SK-N-SH (cell line): ENCODE data around the gene TSHZ2. TPM values are rescaled to one million over a fixed set of nuclear protein-coding genes. Genes with fewer than 3 reads are reported as not detected.

Experiments
- CTCF ChIA-PET: fragments of 300-600, 350-600 bp; formaldehyde crosslinking; extraction: SDS; loops from one replicate; lab custom pipeline; 2021; lab: Yijun Ruan, JAX
- POLR2A ChIA-PET: fragments of 350-600 bp; sonication (Branson Sonifier 250); formaldehyde crosslinking; extraction: SDS; loops from one replicate; lab custom pipeline; 2020; ENCODE audit warnings: antibody characterized with exemption, inconsistent platforms; lab: Yijun Ruan, JAX
- DNase-seq: peaks from one replicate; pipeline ENCODE4 v3.0.0; 2012
- H2AFZ ChIP-seq: fragments of 200-600 bp; sonication (generic); 2 replicates; pipeline ENCODE4 v1.8.1; 2016; ENCODE audit warnings: antibody characterized with exemption, mild to moderate bottlenecking, low read depth
- H3F3A ChIP-seq: fragments of 200-600 bp; sonication (generic); replicated peaks from 2 replicates; pipeline ENCODE3; 2016; ENCODE audit warnings: antibody characterized with exemption, mild to moderate bottlenecking; ENCODE audit not compliant: insufficient read depth
- H3K27ac ChIP-seq, 2 experiments: fragments of 200-500 bp in 1 of 2; fragments of 200-600 bp in 1 of 2; sonication (Bioruptor generic) in 1 of 2; sonication (generic), shearing (Covaris generic) in 1 of 2; 2 replicates each; pipeline versions ENCODE4 v1.5.1 to v1.6.1; 2014 to 2016; ENCODE audit warnings: low read depth in 2 of 2, inconsistent platforms in 1 of 2, low read length in 1 of 2, mild to moderate bottlenecking in 1 of 2, mixed read lengths in 1 of 2
- H3K27me3 ChIP-seq: fragments of 200-600 bp; sonication (generic), shearing (Covaris generic); 2 replicates; pipeline ENCODE4 v1.6.1; 2016; ENCODE audit warnings: mixed run types; ENCODE audit not compliant: insufficient read depth
- H3K36me3 ChIP-seq, 2 experiments: fragments of 200-500 bp in 1 of 2; fragments of 200-600 bp in 1 of 2; sonication (Bioruptor generic) in 1 of 2; sonication (generic) in 1 of 2; replicated peaks in 1 of 2; 2 replicates each; pipeline versions ENCODE3 to v1.5.1; 2014 to 2016; ENCODE audit warnings: low read length in 1 of 2, mild to moderate bottlenecking in 1 of 2; ENCODE audit not compliant: insufficient read depth in 2 of 2, control insufficient read depth in 1 of 2
- H3K4me1 ChIP-seq, 2 experiments: fragments of 200-500 bp in 1 of 2; fragments of 200-600 bp in 1 of 2; sonication (Bioruptor generic) in 1 of 2; sonication (generic), shearing (Covaris generic) in 1 of 2; 2 replicates each; pipeline versions ENCODE4 v1.5.1 to v1.6.1; 2014 to 2016; ENCODE audit warnings: low read depth in 1 of 2, low read length in 1 of 2, mixed run types in 1 of 2; ENCODE audit not compliant: insufficient read depth in 2 of 2, control insufficient read depth in 1 of 2
- H3K4me2 ChIP-seq: fragments of 200-600 bp; sonication (generic), shearing (Covaris generic); 2 replicates; pipeline ENCODE4 v1.6.1; 2017; ENCODE audit warnings: mixed run types
- H3K4me3 ChIP-seq, 2 experiments: fragments of 200-500 bp in 1 of 2; fragments of 200-600 bp in 1 of 2; sonication (Bioruptor generic) in 1 of 2; sonication (generic), shearing (Covaris generic) in 1 of 2; 2 replicates each; pipeline versions ENCODE4 v1.5.1 to v1.8.1; 2014 to 2016; ENCODE audit warnings: low read depth in 2 of 2, inconsistent platforms in 1 of 2, low read length in 1 of 2, mild to moderate bottlenecking in 1 of 2, mixed read lengths in 1 of 2, moderate library complexity in 1 of 2
- H3K79me2 ChIP-seq: fragments of 200-600 bp; sonication (generic); 2 replicates; pipeline ENCODE4 v1.8.1; 2017; ENCODE audit warnings: mild to moderate bottlenecking; ENCODE audit not compliant: insufficient read depth
- H3K9ac ChIP-seq: fragments of 200-600 bp; sonication (generic); 2 replicates; pipeline ENCODE4 v1.6.1; 2017; ENCODE audit warnings: mixed run types
- H3K9me2 ChIP-seq: fragments of 200-600 bp; sonication (generic); 2 replicates; pipeline ENCODE4 v1.6.1; 2017; ENCODE audit warnings: mixed run types
- H3K9me3 ChIP-seq: fragments of 200-600 bp; sonication (generic); 2 replicates; pipeline ENCODE4 v1.6.1; 2017; ENCODE audit warnings: mixed run types, mild to moderate bottlenecking, moderate library complexity
- H4K20me1 ChIP-seq: fragments of 200-600 bp; sonication (generic); 2 replicates; pipeline ENCODE4 v1.6.1; 2017; ENCODE audit warnings: mild to moderate bottlenecking, mixed run types; ENCODE audit not compliant: insufficient read depth
- ELF1 ChIP-seq: IDR thresholded peaks from 2 replicates; pipeline ENCODE4 v1.4.0; 2012
- EP300 ChIP-seq, 2 experiments: IDR thresholded peaks; 2 replicates each; pipeline versions ENCODE4 v1.4.0 to v1.6.1; 2012; ENCODE audit warnings: borderline replicate concordance in 1 of 2, low read depth in 1 of 2, low read length in 1 of 2
- EZH2phosphoT487 ChIP-seq: fragments of 200-600 bp; sonication (generic); IDR thresholded peaks from 2 replicates; pipeline ENCODE4 v1.6.1; 2017; ENCODE audit warnings: low read depth, mixed run types, mild to moderate bottlenecking, antibody characterized with exemption, moderate library complexity, borderline replicate concordance
- FOSL2 ChIP-seq: IDR thresholded peaks from 2 replicates; pipeline ENCODE4 v1.4.0; 2012; ENCODE audit warnings: low read depth, mild to moderate bottlenecking, moderate library complexity, borderline replicate concordance
- FOXM1 ChIP-seq: IDR thresholded peaks from 2 replicates; pipeline ENCODE4 v1.4.0; 2012; ENCODE audit warnings: low read depth, mild to moderate bottlenecking
- GABPA ChIP-seq: IDR thresholded peaks from 2 replicates; pipeline ENCODE4 v1.4.0; 2012; ENCODE audit warnings: low read depth, mild to moderate bottlenecking
- MEF2A ChIP-seq: IDR thresholded peaks from 2 replicates; pipeline ENCODE4 v1.4.0; 2012; ENCODE audit warnings: low read depth, borderline replicate concordance
- NRF1 ChIP-seq: IDR thresholded peaks from 2 replicates; pipeline ENCODE4 v1.6.1; 2012; ENCODE audit warnings: low read depth, mild to moderate bottlenecking, low read length
- RAD21 ChIP-seq: IDR thresholded peaks from 2 replicates; pipeline ENCODE4 v1.6.1; 2012; ENCODE audit warnings: mild to moderate bottlenecking, low read length
- RCOR1 ChIP-seq: fragments of 150-350 bp; IDR thresholded peaks from 2 replicates; pipeline ENCODE4 v1.6.1; 2017; ENCODE audit warnings: antibody characterized with exemption, low read length
- TEAD4 ChIP-seq: IDR thresholded peaks from 2 replicates; pipeline ENCODE4 v1.4.0; 2012; ENCODE audit warnings: mild to moderate bottlenecking, borderline replicate concordance; ENCODE audit not compliant: insufficient read depth
- USF1 ChIP-seq: IDR thresholded peaks from 2 replicates; pipeline ENCODE4 v1.4.0; 2012; ENCODE audit warnings: low read depth, borderline replicate concordance
- YY1 ChIP-seq: IDR thresholded peaks from 2 replicates; pipeline ENCODE4 v1.4.0; 2012; ENCODE audit warnings: low read depth, mild to moderate bottlenecking
- WGBS: methylation state at CpG from one replicate; pipeline ENCODE4 v1.1.6; 2017; ENCODE audit warnings: low lambda C conversion rate; 5-methylcytosine and 5-hydroxymethylcytosine counted together
- polyA plus RNA-seq, 3 experiments: library from polyadenylated mRNA; depleted of rRNA; stranded (reverse); fragments of >200 nt; gene quantifications; 2 replicates each; pipeline ENCODE4 v1.2.3, GENCODE V29; 2012
- TF ChIP-seq, protein P1 (sequence below): fragments of 150-350 bp; IDR thresholded peaks from 2 replicates; pipeline ENCODE4 v1.6.1; 2016; ENCODE audit warnings: mild to moderate bottlenecking, low read depth, low read length
- TF ChIP-seq, protein P2 (sequence below): IDR thresholded peaks from 2 replicates; pipeline ENCODE4; 2012

TSHZ2 gene
- polyA plus RNA-seq, 1 of the 3 experiments (the other 2 are of a cell fraction): 0.13 TPM

DNA sequence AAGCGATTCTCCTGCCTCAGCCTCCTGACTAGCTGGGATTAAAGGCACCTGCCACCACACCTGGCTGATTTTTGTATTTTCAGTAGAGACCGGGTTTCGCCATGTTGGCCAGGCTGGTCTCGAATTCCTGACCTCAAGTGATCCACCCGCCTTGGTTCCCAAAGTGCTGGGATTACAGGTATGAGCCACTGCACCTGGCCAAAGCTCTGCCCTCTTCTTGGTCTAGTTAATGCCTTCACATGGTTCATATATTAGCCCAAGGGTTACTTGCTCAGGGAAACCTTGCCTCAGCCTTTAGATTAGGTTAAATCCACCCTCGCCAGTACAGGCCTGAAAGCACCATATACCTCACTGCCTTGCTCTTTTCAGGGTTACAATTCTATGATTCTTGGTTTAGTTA is 26.1 kb downstream of the TSHZ2 start:
- CTCF ChIA-PET: no interaction called here

DNA sequence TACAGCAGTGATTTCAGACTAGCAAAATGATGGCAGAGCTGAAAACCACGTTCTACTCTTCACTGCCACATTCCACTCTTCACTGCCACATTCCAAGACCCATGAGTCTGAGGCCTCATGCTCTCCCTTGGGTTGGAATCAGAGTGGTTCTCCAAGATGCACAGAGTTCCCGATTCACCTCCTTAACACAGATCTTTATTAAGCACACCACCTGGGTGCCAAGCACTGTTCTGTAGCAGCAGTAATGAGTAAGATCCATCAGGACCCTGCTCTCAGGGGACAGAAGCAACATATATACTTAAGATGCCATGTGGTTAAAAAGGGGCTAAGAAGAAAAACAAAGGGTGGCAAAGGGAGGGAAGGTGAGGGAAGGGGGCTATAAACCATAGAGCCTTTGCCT is 26.9 kb downstream of the TSHZ2 start:
- no peak overlapping the region for H2AFZ ChIP-seq
- no peak overlapping the region for H3K9ac ChIP-seq
- no peaks in the 10 kb centered on the region for H4K20me1 ChIP-seq
- H3K4me1 ChIP-seq: peaks cover 0 to 25% of the 10 kb centered on the region in 2 experiments; a peak in 3 of 4 replicates
- TF ChIP-seq USF1: no peak
- no peak for TF ChIP-seq ELF1
- TF ChIP-seq GABPA: no peak
- no peak for TF ChIP-seq MEF2A
- TF ChIP-seq, protein P1, sequence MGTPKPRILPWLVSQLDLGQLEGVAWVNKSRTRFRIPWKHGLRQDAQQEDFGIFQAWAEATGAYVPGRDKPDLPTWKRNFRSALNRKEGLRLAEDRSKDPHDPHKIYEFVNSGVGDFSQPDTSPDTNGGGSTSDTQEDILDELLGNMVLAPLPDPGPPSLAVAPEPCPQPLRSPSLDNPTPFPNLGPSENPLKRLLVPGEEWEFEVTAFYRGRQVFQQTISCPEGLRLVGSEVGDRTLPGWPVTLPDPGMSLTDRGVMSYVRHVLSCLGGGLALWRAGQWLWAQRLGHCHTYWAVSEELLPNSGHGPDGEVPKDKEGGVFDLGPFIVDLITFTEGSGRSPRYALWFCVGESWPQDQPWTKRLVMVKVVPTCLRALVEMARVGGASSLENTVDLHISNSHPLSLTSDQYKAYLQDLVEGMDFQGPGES: no peak
- TF ChIP-seq EP300 (IDR thresholded peaks at IDR 0.05; ENCODE audit: borderline replicate concordance in 1 of 2, low read depth in 1 of 2, low read length in 1 of 2): no peak
- no peak for TF ChIP-seq RCOR1
- no peak for TF ChIP-seq YY1
- no peak for TF ChIP-seq EZH2phosphoT487
- no peak for TF ChIP-seq NRF1
- TF ChIP-seq FOSL2: no peak
- TF ChIP-seq FOXM1: no peak
- TF ChIP-seq, protein P2, sequence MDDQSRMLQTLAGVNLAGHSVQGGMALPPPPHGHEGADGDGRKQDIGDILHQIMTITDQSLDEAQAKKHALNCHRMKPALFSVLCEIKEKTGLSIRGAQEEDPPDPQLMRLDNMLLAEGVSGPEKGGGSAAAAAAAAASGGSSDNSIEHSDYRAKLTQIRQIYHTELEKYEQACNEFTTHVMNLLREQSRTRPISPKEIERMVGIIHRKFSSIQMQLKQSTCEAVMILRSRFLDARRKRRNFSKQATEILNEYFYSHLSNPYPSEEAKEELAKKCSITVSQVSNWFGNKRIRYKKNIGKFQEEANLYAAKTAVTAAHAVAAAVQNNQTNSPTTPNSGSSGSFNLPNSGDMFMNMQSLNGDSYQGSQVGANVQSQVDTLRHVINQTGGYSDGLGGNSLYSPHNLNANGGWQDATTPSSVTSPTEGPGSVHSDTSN: no peak
- H3K4me2 ChIP-seq: no peak overlapping the region
- no peak for DNase-seq
- ChIA-PET CTCF (interaction anchor here (1.0 kb wide), 1 partner anchor 756 kb away, joined by 4 read pairs; no protein-coding TSS in a partner anchor), POLR2A (no interaction called here)
- no peaks in the 10 kb centered on the region for H3K9me3 ChIP-seq
- no peaks in the 10 kb centered on the region for H3K27me3 ChIP-seq
- no peaks in the 10 kb centered on the region for H3K79me2 ChIP-seq
- no peaks in the 10 kb centered on the region for H3K36me3 ChIP-seq
- H3K4me3 ChIP-seq: no peak overlapping the region
- H3K9me2 ChIP-seq: no peaks in the 10 kb centered on the region
- no peak overlapping the region for H3K27ac ChIP-seq
- WGBS: 54% methylated on average over 2 of the region's 2 CpGs
- H3F3A ChIP-seq: no peaks in the 10 kb centered on the region

More for the DNA sequence above, 26.1 kb downstream of the TSHZ2 start:
- H3K79me2 ChIP-seq: no peaks in the 10 kb centered on the region
- H2AFZ ChIP-seq: no peak overlapping the region
- no peaks in the 10 kb centered on the region for H3K9me2 ChIP-seq
- H4K20me1 ChIP-seq: no peaks in the 10 kb centered on the region
- peaks cover 0 to 28% of the 10 kb centered on the region in 2 experiments; a peak in 2 of 4 replicates for H3K4me1 ChIP-seq
- H3K9ac ChIP-seq: no peak overlapping the region
- WGBS: 49% methylated on average over 6 of the region's 6 CpGs
- no peak overlapping the region for H3K4me3 ChIP-seq
- H3K4me2 ChIP-seq: no peak overlapping the region
- no peaks in the 10 kb centered on the region for H3F3A ChIP-seq
- H3K27me3 ChIP-seq: no peaks in the 10 kb centered on the region
- TF ChIP-seq RAD21 (no peak), TEAD4 (no peak), ELF1 (no peak)
- no peaks in the 10 kb centered on the region for H3K36me3 ChIP-seq
- no peak for DNase-seq
- no peaks in the 10 kb centered on the region for H3K9me3 ChIP-seq
- no peak overlapping the region for H3K27ac ChIP-seq
- POLR2A ChIA-PET: interaction anchor here (0.6 kb wide), 1 partner anchor 194 kb away, joined by 3 read pairs; no protein-coding TSS in a partner anchor
